ENCODE measurements around the gene CHST8.

DNA sequence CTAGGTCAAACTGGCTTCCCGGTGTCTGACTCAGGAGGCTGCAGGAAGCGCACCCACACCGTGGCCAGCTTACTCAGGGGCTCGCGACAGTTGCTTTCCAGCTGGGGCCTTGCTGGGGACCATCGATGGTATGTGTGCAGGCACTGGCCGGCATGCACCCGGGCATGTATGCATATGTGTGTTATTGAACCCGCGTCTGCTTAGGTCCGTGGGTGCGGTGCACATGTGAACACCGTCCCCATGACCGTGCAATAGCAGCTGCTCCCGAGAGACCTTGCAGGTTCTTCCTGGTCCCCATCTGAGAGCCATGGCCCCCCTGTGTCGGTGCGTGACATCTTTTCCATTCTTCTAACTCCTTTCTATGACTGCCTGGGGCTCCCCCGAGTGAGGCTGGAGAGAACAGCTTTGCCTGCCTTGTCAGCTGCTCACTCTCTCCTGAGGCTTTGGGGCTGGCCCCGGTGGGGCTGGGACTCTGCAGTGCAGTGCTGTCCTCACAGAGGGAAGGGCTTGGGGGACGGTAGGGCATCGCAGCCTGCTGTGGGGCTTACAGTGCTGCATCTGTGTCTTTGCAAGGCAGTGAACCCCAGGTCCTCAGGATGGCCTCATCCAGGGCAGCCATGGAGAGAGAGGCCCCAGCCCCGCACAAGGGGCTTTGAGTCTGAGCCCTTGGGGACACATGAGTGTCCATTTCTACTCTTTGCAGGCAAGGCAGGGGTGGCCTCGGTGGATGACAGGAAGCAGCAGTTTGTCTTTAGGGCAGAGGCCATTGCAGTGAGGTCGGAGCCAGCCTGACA is 65.1 kb downstream of the CHST8 start:
- TF ChIP-seq, protein P1, sequence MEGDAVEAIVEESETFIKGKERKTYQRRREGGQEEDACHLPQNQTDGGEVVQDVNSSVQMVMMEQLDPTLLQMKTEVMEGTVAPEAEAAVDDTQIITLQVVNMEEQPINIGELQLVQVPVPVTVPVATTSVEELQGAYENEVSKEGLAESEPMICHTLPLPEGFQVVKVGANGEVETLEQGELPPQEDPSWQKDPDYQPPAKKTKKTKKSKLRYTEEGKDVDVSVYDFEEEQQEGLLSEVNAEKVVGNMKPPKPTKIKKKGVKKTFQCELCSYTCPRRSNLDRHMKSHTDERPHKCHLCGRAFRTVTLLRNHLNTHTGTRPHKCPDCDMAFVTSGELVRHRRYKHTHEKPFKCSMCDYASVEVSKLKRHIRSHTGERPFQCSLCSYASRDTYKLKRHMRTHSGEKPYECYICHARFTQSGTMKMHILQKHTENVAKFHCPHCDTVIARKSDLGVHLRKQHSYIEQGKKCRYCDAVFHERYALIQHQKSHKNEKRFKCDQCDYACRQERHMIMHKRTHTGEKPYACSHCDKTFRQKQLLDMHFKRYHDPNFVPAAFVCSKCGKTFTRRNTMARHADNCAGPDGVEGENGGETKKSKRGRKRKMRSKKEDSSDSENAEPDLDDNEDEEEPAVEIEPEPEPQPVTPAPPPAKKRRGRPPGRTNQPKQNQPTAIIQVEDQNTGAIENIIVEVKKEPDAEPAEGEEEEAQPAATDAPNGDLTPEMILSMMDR (conservative IDR thresholded peaks at IDR 0.05) = no peak
- TF ChIP-seq EZH2 (IDR thresholded peaks at IDR 0.05; ENCODE audit: low read depth) = no peak; the same call in 1 of the 2 replicates
